WTC11 (cell line): ENCODE measurements around the gene SNX10. TPM values are rescaled to one million over a fixed set of nuclear protein-coding genes. Genes with fewer than 3 reads are reported as not detected.

ENCODE experiments used
- ATAC-seq: fragments of 200-7000 bp; cut with Tn5 transposase; 2 replicates; pipeline ENCODE4 v1.10.0; 2021; ENCODE audit warnings: mild to moderate bottlenecking, moderate library complexity
- CTCF ChIA-PET: fragments of 300-600 bp; sonication (Branson Sonifier 250); formaldehyde crosslinking; loops from one replicate; lab custom pipeline; 2021; ENCODE audit warnings: antibody characterized with exemption; lab: Charles Lee
- POLR2A ChIA-PET: fragments of 350-600 bp; sonication (Branson Sonifier 250); formaldehyde crosslinking; loops from one replicate; lab custom pipeline; 2021; ENCODE audit warnings: antibody characterized with exemption; lab: Charles Lee
- DNase-seq: peaks from one replicate; pipeline ENCODE4 v3.0.0; 2021; ENCODE audit warnings: low spot score
- H3K27ac Mint-ChIP-seq: 2 replicates; pipeline ENCODE4 v1.8.0; 2021; ENCODE audit warnings: mixed read lengths
- H3K27me3 Mint-ChIP-seq: 2 replicates; pipeline ENCODE4 v1.8.0; 2021; ENCODE audit warnings: low read depth, mild to moderate bottlenecking, moderate library complexity, mixed read lengths
- H3K36me3 Mint-ChIP-seq: 2 replicates; pipeline ENCODE4 v1.8.0; 2021; ENCODE audit warnings: mixed read lengths
- H3K4me1 Mint-ChIP-seq: 2 replicates; pipeline ENCODE4 v1.8.0; 2022; ENCODE audit warnings: mixed read lengths
- H3K4me3 Mint-ChIP-seq: 2 replicates; pipeline ENCODE4 v1.8.0; 2021; ENCODE audit warnings: mild to moderate bottlenecking, moderate library complexity, mixed read lengths
- H3K9me3 Mint-ChIP-seq: 2 replicates; pipeline ENCODE4 v1.8.0; 2021; ENCODE audit warnings: mixed read lengths
- CBFB ChIP-seq: sonication (generic); formaldehyde crosslinking; IDR thresholded peaks from 2 replicates; pipeline ENCODE4 v1.8.1; 2022; ENCODE audit warnings: mild to moderate bottlenecking, low read depth, missing genetic modification reagents
- E2F4 ChIP-seq: sonication (generic); formaldehyde crosslinking; IDR thresholded peaks from 2 replicates; pipeline ENCODE4 v1.8.1; 2022; ENCODE audit warnings: low read depth, mild to moderate bottlenecking, moderate library complexity, missing genetic modification reagents, borderline replicate concordance
- FOXK1 ChIP-seq: sonication (generic); formaldehyde crosslinking; IDR thresholded peaks from 2 replicates; pipeline ENCODE4 v1.8.0; 2022; ENCODE audit warnings: mild to moderate bottlenecking, moderate library complexity, missing genetic modification reagents
- GRHL2 ChIP-seq: fragments of 250-450 bp; sonication (Bioruptor Pico); IDR thresholded peaks from 2 replicates; pipeline ENCODE4 v1.8.0; 2022; ENCODE audit warnings: mild to moderate bottlenecking, moderate library complexity; ENCODE audit not compliant: insufficient replicate concordance, severe bottlenecking
- KAT7 ChIP-seq: sonication (generic); formaldehyde crosslinking; IDR thresholded peaks from 2 replicates; pipeline ENCODE4 v1.8.1; 2023; ENCODE audit warnings: missing genetic modification reagents, mild to moderate bottlenecking, borderline replicate concordance
- MLX ChIP-seq: sonication (generic); formaldehyde crosslinking; IDR thresholded peaks from 2 replicates; pipeline ENCODE4 v1.8.1; 2023; ENCODE audit warnings: mild to moderate bottlenecking, missing genetic modification reagents, moderate library complexity
- MYBL2 ChIP-seq: sonication (generic); formaldehyde crosslinking; IDR thresholded peaks from 2 replicates; pipeline ENCODE4 v1.8.1; 2023; ENCODE audit warnings: mild to moderate bottlenecking, moderate library complexity, missing genetic modification reagents
- RORB ChIP-seq: fragments of 250-450 bp; sonication (Bioruptor Pico); IDR thresholded peaks from 2 replicates; pipeline ENCODE4 v1.9.0; 2021; ENCODE audit warnings: mild to moderate bottlenecking
- SMAD3 ChIP-seq: sonication (generic); formaldehyde crosslinking; IDR thresholded peaks from 2 replicates; pipeline ENCODE4 v1.8.0; 2022; ENCODE audit warnings: missing genetic modification reagents, mild to moderate bottlenecking, borderline replicate concordance
- USF2 ChIP-seq: sonication (generic); formaldehyde crosslinking; IDR thresholded peaks from 2 replicates; pipeline ENCODE4 v1.8.1; 2023; ENCODE audit warnings: mild to moderate bottlenecking, missing genetic modification reagents, moderate library complexity
- ZNF232 ChIP-seq: sonication (generic); formaldehyde crosslinking; IDR thresholded peaks from 2 replicates; pipeline ENCODE4 v1.8.0; 2022; ENCODE audit warnings: mild to moderate bottlenecking, missing genetic modification reagents
- ZNF263 ChIP-seq: sonication (generic); formaldehyde crosslinking; IDR thresholded peaks from 2 replicates; pipeline ENCODE4 v1.8.1; 2022; ENCODE audit warnings: low read depth, mild to moderate bottlenecking, moderate library complexity, missing genetic modification reagents
- ZNF281 ChIP-seq: sonication (generic); formaldehyde crosslinking; IDR thresholded peaks from 2 replicates; pipeline ENCODE4 v1.8.0; 2023; ENCODE audit warnings: mild to moderate bottlenecking, missing genetic modification reagents
- ZNF423 ChIP-seq: fragments of 250-450 bp; sonication (Bioruptor Pico); IDR thresholded peaks from 2 replicates; pipeline ENCODE4 v2.1.2; 2022; ENCODE audit warnings: mild to moderate bottlenecking, moderate library complexity
- ZNF671 ChIP-seq: fragments of 250-450 bp; sonication (Bioruptor Pico); IDR thresholded peaks from 2 replicates; pipeline ENCODE4 v1.8.0; 2021; ENCODE audit warnings: mild to moderate bottlenecking
- total RNA-seq: library from RNA; stranded (reverse); gene quantifications from 3 replicates; pipeline ENCODE4 v1.2.3, GENCODE V29; 2021

The SNX10 gene
- total RNA-seq, 1 experiment from 2014 or later: 10.8 TPM

GRCh38 chr7:26356229-26356628 is 64.6 kb downstream of the SNX10 start (continued):
- TF ChIP-seq ZNF281 (CRISPR knock-in tag): no peak
- no peak for TF ChIP-seq ZNF232
- TF ChIP-seq KAT7 (CRISPR knock-in tag): no peak
- no peak for TF ChIP-seq MLX
- TF ChIP-seq ZNF671 (CRISPR knock-in tag): no peak
- TF ChIP-seq, all 79 proteins: peak for 0

- no peaks in the 10 kb centered on the region for H3K27me3 Mint-ChIP-seq
- H3K4me3 Mint-ChIP-seq: no peak overlapping the region
- no peaks in the 10 kb centered on the region for H3K36me3 Mint-ChIP-seq
- DNase-seq (no peak), ATAC-seq (peak; percentile 78)
- no peaks in the 10 kb centered on the region for H3K4me1 Mint-ChIP-seq
- no peak overlapping the region for H3K27ac Mint-ChIP-seq
- ChIA-PET POLR2A (interaction anchor here (0.6 to 0.7 kb wide), 2 partner anchors 168 to 293 kb away, joined by 3 to 7 read pairs; no protein-coding TSS in a partner anchor), CTCF (interaction anchor here (0.8 to 2.5 kb wide), 6 partner anchors 8 to 311 kb away, joined by 3 to 18 read pairs (median 4); no protein-coding TSS in a partner anchor)
- no peaks in the 10 kb centered on the region for H3K9me3 Mint-ChIP-seq
- TF ChIP-seq FOXK1 (CRISPR knock-in tag) (no peak), SMAD3 (CRISPR knock-in tag) (no peak), GRHL2 (CRISPR knock-in tag) (no peak), USF2 (CRISPR knock-in tag) (no peak), RORB (CRISPR knock-in tag) (no peak), ZNF263 (no peak), MYBL2 (CRISPR knock-in tag) (no peak), ZNF423 (CRISPR knock-in tag) (no peak), CBFB (CRISPR knock-in tag) (no peak), ZNF281 (CRISPR knock-in tag) (no peak)
Measured at GRCh38 chr7:26356929-26357798, 65.5 kb downstream of the SNX10 start.

GRCh38 chr7:26357799-26358151 is 66.1 kb downstream of the SNX10 start:
- POLR2A ChIA-PET: interaction anchor here (0.6 kb wide), 1 partner anchor 294 kb away, joined by 3 read pairs; no protein-coding TSS in a partner anchor
- Mint-ChIP-seq H3K27me3 (no peaks in the 10 kb centered on the region), H3K4me1 (no peaks in the 10 kb centered on the region), H3K36me3 (no peaks in the 10 kb centered on the region), H3K27ac (no peak overlapping the region), H3K9me3 (no peaks in the 10 kb centered on the region), H3K4me3 (no peak overlapping the region)
- CTCF ChIA-PET: interaction anchor here (0.8 to 1.4 kb wide), 3 partner anchors 9 to 267 kb away, joined by 3 to 5 read pairs (median 3); no protein-coding TSS in a partner anchor
- TF ChIP-seq E2F4 (CRISPR knock-in tag): no peak
- no peak for DNase-seq
- no peak for ATAC-seq
